GM12878 (cell line): ENCODE results near the gene FBLIM1.

Experiments used
- EGR1 ChIP-seq, 2 experiments: IDR thresholded peaks; 1 replicate in 1 of 2; 2 replicates in 1 of 2; pipeline ENCODE4 v1.6.1; 2011 to 2012; ENCODE audit warnings: low read depth in 2 of 2, low read length in 2 of 2, borderline replicate concordance in 1 of 2, mild to moderate bottlenecking in 1 of 2, moderate library complexity in 1 of 2
- POLR2A ChIP-seq: IDR thresholded peaks from 2 replicates; pipeline ENCODE4 v1.6.1; 2011; ENCODE audit warnings: low read depth, mild to moderate bottlenecking, low read length
- SP1 ChIP-seq: IDR thresholded peaks from one replicate; pipeline ENCODE4 v1.6.1; 2011; ENCODE audit warnings: low read depth, low read length

GRCh38 chr1:15748690-15749398 lies 9.8 kb upstream of the FBLIM1 start:
- TF ChIP-seq EGR1 (IDR thresholded peaks at IDR 0.05; ENCODE audit: borderline replicate concordance in 1 of 2, low read depth in 2 of 2, low read length in 2 of 2) (no peak), SP1 (no peak), POLR2A (no peak)
